Mammary epithelial cell (primary cell): ENCODE data around the gene SCYL1.

Experiments used
- EZH2 ChIP-seq: IDR thresholded peaks from 2 replicates; pipeline ENCODE4 v1.6.1; 2012; ENCODE audit warnings: low read length, inconsistent platforms, borderline replicate concordance
- TF ChIP-seq, protein P1 (sequence below), 2 donors: IDR thresholded peaks in 1 of 2; conservative IDR thresholded peaks in 1 of 2; 2 replicates each; pipeline ENCODE4 v1.5.1; 2011 to 2012; ENCODE audit warnings: inconsistent platforms in 2 of 2, low read length in 2 of 2, mild to moderate bottlenecking in 2 of 2, control low read depth in 1 of 2, low read depth in 1 of 2; ENCODE audit not compliant: insufficient read depth in 1 of 2; ENCODE audit errors: extremely low read depth in 1 of 2

DNA sequence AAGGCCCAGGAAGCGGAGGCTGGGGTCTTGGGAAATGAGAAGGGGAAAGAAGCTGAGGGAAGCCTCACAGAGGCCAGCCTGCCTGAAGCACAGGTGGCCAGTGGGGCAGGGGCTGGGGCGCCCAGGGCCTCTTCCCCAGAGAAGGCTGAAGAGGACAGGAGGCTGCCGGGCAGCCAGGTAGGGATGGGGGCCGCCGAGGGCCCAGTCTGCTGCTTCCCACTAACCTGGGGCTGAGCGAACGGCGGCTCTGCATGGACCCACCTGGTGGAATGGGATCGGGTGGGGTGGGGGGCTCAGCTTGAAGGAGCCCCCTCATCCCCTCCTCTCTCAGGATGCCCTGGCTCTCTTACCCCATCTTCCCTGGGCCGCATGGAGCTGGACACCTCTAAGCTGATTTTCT lies 58.7 kb downstream of the SCYL1 start:
- TF ChIP-seq, protein P1, sequence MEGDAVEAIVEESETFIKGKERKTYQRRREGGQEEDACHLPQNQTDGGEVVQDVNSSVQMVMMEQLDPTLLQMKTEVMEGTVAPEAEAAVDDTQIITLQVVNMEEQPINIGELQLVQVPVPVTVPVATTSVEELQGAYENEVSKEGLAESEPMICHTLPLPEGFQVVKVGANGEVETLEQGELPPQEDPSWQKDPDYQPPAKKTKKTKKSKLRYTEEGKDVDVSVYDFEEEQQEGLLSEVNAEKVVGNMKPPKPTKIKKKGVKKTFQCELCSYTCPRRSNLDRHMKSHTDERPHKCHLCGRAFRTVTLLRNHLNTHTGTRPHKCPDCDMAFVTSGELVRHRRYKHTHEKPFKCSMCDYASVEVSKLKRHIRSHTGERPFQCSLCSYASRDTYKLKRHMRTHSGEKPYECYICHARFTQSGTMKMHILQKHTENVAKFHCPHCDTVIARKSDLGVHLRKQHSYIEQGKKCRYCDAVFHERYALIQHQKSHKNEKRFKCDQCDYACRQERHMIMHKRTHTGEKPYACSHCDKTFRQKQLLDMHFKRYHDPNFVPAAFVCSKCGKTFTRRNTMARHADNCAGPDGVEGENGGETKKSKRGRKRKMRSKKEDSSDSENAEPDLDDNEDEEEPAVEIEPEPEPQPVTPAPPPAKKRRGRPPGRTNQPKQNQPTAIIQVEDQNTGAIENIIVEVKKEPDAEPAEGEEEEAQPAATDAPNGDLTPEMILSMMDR (conservative IDR thresholded peaks at IDR 0.05 in 1 of 2, IDR thresholded peaks at IDR 0.05 in 1 of 2; ENCODE audit: extremely low read depth in 1 of 2, insufficient read depth in 1 of 2, low read depth in 1 of 2, low read length in 2 of 2): no peak
- TF ChIP-seq EZH2: no peak
